ENCODE results near the gene AHNAK2. TPM values are rescaled to one million over a fixed set of nuclear protein-coding genes. Genes with fewer than 3 reads are reported as not detected.
"Not testable (repeated sequence)": the region's sequence is repeated elsewhere in the genome, so short reads cannot be mapped to it uniquely, and the experiment has no call there.

Gene AHNAK2
- total RNA-seq, 1 donor from 2014 or later = 11.5 TPM

DNA sequence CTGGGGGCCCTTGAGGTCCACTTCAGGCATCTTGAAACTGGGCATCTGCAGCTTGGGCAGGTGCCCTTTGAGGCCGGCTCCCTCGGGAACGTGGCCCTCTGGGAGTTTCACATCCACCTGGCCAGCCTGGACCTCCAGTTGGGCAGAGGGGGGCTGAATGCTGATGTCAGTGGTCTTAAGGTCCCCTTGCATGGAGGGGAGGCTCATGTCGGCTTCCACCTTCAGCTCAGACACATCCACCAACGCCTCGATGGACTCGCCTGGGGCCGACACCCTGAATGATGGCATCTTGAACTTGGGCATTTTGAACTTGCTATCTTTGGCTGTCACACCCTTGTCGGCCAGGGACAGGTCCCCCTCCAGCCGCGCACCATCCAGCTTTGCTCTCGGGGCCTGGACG lies 31.0 kb downstream of the AHNAK2 start:
- not testable (repeated sequence) for H3K9me3 ChIP-seq (ENCODE audit: control insufficient read depth in 3 of 3, low read length in 3 of 3); H3K4me1 ChIP-seq (ENCODE audit: control insufficient read depth in 3 of 3, insufficient read depth in 3 of 3, low read length in 3 of 3); H3K4me3 ChIP-seq (ENCODE audit: low read length in 3 of 3); H3K27ac ChIP-seq (ENCODE audit: low read depth, low read length); H3K9ac ChIP-seq (ENCODE audit: low read depth in 1 of 3, low read length in 3 of 3); H3K36me3 ChIP-seq (ENCODE audit: control insufficient read depth in 3 of 3, insufficient read depth in 3 of 3, low read length in 3 of 3); H3K27me3 ChIP-seq (ENCODE audit: control insufficient read depth in 3 of 3, insufficient read depth in 3 of 3, low read length in 3 of 3)

DNA sequence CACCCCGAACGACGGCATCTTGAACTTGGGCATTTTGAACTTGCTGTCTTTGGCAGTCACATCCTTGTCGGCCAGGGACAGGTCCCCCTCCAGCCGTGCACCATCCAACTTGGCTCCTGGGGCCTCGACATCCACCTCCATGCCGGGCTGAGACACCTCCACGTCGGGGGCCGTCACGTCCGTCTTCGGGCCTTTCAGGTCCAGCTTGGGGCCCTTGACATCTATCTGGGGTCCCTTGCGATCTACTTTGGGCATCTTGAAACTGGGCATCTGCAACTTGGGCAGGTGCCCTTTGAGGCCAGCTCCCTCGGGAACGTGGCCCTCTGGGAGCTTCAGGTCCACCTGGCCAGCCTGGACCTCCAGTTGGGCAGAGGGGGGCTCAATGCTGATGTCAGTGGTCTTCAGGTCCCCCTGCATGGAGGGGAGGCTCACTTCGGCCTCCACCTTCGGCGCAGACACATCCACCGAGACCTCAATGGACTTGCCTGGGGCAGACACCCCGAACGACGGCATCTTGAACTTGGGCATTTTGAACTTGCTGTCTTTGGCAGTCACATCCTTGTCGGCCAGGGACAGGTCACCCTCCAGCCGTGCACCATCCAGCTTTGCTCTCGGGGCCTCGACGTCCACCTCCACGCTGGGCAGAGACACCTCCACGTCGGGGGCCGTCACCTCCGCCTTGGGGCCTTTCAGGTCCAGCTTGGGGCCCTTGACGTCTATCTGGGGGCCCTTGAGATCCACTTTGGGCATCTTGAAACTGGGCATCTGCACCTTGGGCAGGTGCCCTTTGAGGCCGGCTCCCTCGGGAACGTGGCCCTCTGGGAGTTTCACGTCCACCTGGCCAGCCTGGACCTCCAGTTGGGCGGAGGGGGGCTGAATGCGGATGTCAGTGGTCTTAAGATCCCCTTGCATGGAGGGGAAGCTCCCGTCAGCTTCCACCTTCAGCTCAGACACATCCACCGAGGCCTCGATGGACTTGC lies 31.9 kb downstream of the AHNAK2 start:
- H3K9me3 ChIP-seq (ENCODE audit: control insufficient read depth in 3 of 3, low read length in 3 of 3); H3K27ac ChIP-seq (ENCODE audit: low read depth, low read length); H3K27me3 ChIP-seq (ENCODE audit: control insufficient read depth in 3 of 3, insufficient read depth in 3 of 3, low read length in 3 of 3); H3K4me1 ChIP-seq (ENCODE audit: control insufficient read depth in 3 of 3, insufficient read depth in 3 of 3, low read length in 3 of 3); H3K4me3 ChIP-seq (ENCODE audit: low read length in 3 of 3); H3K9ac ChIP-seq (ENCODE audit: low read depth in 1 of 3, low read length in 3 of 3); H3K36me3 ChIP-seq (ENCODE audit: control insufficient read depth in 3 of 3, insufficient read depth in 3 of 3, low read length in 3 of 3): not testable (repeated sequence)

DNA sequence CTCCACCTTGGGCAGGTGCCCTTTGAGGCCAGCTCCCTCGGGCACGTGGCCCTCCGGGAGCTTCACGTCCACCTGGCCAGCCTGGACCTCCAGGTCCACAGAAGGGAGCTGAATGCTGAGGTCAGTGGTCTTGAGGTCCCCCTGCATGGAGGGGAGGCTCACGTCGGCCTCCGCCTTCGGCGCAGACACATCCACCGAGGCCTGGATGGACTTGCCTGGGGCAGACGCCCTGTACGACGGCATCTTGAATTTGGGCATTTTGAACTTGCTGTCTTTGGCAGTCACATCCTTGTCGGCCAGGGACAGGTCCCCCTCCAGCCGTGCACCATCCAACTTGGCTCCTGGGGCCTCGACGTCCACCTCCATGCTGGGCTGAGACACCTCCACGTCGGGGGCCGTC lies 32.9 kb downstream of the AHNAK2 start:
- H3K27me3 ChIP-seq (ENCODE audit: control insufficient read depth in 3 of 3, insufficient read depth in 3 of 3, low read length in 3 of 3); H3K27ac ChIP-seq (ENCODE audit: low read depth, low read length); H3K36me3 ChIP-seq (ENCODE audit: control insufficient read depth in 3 of 3, insufficient read depth in 3 of 3, low read length in 3 of 3); H3K9me3 ChIP-seq (ENCODE audit: control insufficient read depth in 3 of 3, low read length in 3 of 3); H3K4me3 ChIP-seq (ENCODE audit: low read length in 3 of 3); H3K4me1 ChIP-seq (ENCODE audit: control insufficient read depth in 3 of 3, insufficient read depth in 3 of 3, low read length in 3 of 3); H3K9ac ChIP-seq (ENCODE audit: low read depth in 1 of 3, low read length in 3 of 3): not testable (repeated sequence)

DNA sequence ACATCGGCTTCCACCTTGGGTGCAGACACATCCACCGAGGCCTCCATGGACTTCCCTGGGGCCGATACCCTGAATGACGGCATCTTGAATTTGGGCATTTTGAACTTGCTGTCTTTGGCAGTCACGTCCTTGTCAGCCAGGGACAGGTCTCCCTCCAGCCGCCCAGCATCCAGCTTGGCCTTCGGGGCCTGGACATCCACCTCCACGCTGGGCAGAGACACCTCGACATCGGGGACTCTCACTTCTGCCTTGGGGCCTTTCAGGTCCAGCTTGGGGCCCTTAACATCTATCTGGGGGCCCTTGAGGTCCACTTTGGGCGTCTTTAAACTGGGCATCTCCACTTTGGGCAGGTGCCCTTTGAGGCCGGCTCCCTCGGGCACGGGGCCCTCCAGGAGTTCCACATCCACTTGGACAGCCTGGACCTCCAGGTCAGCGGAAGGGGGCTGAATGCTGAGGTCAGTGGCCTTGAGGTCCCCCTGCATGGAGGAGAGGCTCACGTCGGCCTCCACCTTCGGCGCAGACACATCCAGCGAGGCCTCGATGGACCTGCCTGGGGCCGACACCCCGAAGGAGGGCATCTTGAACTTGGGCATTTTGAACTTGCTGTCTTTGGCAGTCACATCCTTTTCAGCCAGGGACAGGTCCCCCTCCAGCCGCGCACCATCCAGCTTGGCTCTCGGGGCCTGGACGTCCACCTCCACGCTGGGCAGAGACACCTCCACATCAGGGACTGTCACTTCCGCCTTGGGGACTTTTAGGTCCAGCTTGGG lies 33.6 kb downstream of the AHNAK2 start:
- not testable (repeated sequence) for H3K4me3 ChIP-seq (ENCODE audit: low read length in 3 of 3); H3K27me3 ChIP-seq (ENCODE audit: control insufficient read depth in 3 of 3, insufficient read depth in 3 of 3, low read length in 3 of 3); H3K27ac ChIP-seq (ENCODE audit: low read depth, low read length); H3K4me1 ChIP-seq (ENCODE audit: control insufficient read depth in 3 of 3, insufficient read depth in 3 of 3, low read length in 3 of 3); H3K9ac ChIP-seq (ENCODE audit: low read depth in 1 of 3, low read length in 3 of 3); H3K36me3 ChIP-seq (ENCODE audit: control insufficient read depth in 3 of 3, insufficient read depth in 3 of 3, low read length in 3 of 3); H3K9me3 ChIP-seq (ENCODE audit: control insufficient read depth in 3 of 3, low read length in 3 of 3)

DNA sequence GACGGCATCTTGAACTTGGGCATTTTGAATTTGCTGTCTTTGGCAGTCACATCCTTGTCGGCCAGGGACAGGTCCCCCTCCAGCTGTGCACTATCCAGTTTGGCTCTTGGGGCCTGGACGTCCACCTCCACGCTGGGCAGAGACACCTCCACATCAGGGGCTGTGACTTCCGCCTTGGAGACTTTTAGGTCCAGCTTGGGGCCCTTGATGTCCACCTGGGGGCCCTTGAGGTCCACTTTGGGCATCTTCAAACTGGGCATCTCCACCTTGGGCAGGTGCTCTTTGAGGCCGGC lies 34.2 kb downstream of the AHNAK2 start:
- peaks cover 9 to 15% (median 13%) of the 10 kb centered on the region in 3 donors for H3K27me3 ChIP-seq (ENCODE audit: control insufficient read depth in 3 of 3, insufficient read depth in 3 of 3, low read length in 3 of 3)
- H3K4me1 ChIP-seq (ENCODE audit: control insufficient read depth in 3 of 3, insufficient read depth in 3 of 3, low read length in 3 of 3); H3K27ac ChIP-seq (ENCODE audit: low read depth, low read length); H3K4me3 ChIP-seq (ENCODE audit: low read length in 3 of 3); H3K36me3 ChIP-seq (ENCODE audit: control insufficient read depth in 3 of 3, insufficient read depth in 3 of 3, low read length in 3 of 3); H3K9me3 ChIP-seq (ENCODE audit: control insufficient read depth in 3 of 3, low read length in 3 of 3); H3K9ac ChIP-seq (ENCODE audit: low read depth in 1 of 3, low read length in 3 of 3): not testable (repeated sequence)

DNA sequence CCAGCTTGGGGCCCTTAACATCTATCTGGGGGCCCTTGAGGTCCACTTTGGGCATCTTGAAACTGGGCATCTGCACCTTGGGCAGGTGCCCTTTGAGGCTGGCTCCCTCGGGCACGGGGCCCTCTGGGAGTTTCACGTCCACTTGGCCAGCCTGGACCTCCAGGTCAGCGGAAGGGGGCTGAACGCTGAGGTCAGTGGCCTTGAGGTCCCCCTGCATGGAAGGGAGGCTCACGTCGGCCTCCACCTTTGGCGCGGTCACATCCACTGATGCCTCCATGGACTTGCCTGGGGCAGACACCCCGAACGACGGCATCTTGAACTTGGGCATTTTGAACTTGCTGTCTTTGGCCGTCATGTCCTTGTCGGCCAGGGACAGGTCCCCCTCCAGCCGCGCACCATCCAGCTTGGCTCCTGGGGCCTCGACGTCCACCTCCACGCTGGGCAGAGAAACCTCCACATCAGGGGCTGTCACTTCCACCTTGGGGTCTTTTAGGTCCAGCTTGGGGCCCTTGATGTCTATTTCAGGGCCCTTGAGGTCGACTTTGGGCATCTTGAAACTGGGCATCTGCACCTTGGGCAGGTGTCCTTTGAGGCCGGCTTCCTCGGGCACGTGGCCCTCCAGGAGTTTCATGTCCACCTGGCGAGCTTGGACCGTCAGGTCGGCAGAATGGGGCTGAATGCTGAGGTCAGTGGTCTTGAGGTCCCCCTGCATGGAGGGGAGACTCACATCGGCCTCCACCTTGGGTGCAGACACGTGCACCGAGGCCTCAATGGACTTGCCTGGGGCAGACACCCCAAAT lies 34.8 kb downstream of the AHNAK2 start:
- H3K27ac ChIP-seq (ENCODE audit: low read depth, low read length); H3K36me3 ChIP-seq (ENCODE audit: control insufficient read depth in 3 of 3, insufficient read depth in 3 of 3, low read length in 3 of 3); H3K4me3 ChIP-seq (ENCODE audit: low read length in 3 of 3); H3K4me1 ChIP-seq (ENCODE audit: control insufficient read depth in 3 of 3, insufficient read depth in 3 of 3, low read length in 3 of 3); H3K9ac ChIP-seq (ENCODE audit: low read depth in 1 of 3, low read length in 3 of 3); H3K9me3 ChIP-seq (ENCODE audit: control insufficient read depth in 3 of 3, low read length in 3 of 3): not testable (repeated sequence)
- peaks cover 9 to 19% (median 13%) of the 10 kb centered on the region in 3 donors for H3K27me3 ChIP-seq (ENCODE audit: control insufficient read depth in 3 of 3, insufficient read depth in 3 of 3, low read length in 3 of 3)

DNA sequence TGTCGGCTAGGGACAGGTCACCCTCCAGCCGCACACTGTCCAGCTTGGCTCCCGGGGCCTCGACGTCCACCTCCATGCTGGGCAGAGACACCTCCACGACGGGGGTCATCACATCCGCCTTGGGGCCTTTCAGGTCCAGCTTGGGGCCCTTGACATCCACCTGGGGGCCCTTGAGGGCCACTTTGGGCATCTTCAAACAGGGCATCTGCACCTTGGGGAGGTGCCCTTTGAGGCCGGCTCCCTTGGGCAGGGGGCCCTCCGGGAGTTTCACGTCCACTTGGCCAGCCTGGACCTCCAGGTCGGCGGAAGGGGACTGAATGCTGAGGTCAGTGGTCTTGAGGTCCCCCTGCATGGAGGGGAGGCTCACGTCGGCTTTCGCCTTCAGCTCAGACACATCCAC lies 35.6 kb downstream of the AHNAK2 start:
- Histone ChIP-seq H3K36me3 (ENCODE audit: control insufficient read depth in 3 of 3, insufficient read depth in 3 of 3, low read length in 3 of 3) (peaks cover 0 to 4% (median 0%) of the 10 kb centered on the region in 3 donors), H3K9me3 (ENCODE audit: control insufficient read depth in 3 of 3, low read length in 3 of 3) (no peaks in the 10 kb centered on the region), H3K27me3 (ENCODE audit: control insufficient read depth in 3 of 3, insufficient read depth in 3 of 3, low read length in 3 of 3) (peaks cover 9 to 21% (median 16%) of the 10 kb centered on the region in 3 donors), H3K27ac (ENCODE audit: low read depth, low read length) (no peak overlapping the region), H3K9ac (ENCODE audit: low read depth in 1 of 3, low read length in 3 of 3) (no peak overlapping the region), H3K4me1 (ENCODE audit: control insufficient read depth in 3 of 3, insufficient read depth in 3 of 3, low read length in 3 of 3) (no peaks in the 10 kb centered on the region), H3K4me3 (ENCODE audit: low read length in 3 of 3) (no peak overlapping the region)

DNA sequence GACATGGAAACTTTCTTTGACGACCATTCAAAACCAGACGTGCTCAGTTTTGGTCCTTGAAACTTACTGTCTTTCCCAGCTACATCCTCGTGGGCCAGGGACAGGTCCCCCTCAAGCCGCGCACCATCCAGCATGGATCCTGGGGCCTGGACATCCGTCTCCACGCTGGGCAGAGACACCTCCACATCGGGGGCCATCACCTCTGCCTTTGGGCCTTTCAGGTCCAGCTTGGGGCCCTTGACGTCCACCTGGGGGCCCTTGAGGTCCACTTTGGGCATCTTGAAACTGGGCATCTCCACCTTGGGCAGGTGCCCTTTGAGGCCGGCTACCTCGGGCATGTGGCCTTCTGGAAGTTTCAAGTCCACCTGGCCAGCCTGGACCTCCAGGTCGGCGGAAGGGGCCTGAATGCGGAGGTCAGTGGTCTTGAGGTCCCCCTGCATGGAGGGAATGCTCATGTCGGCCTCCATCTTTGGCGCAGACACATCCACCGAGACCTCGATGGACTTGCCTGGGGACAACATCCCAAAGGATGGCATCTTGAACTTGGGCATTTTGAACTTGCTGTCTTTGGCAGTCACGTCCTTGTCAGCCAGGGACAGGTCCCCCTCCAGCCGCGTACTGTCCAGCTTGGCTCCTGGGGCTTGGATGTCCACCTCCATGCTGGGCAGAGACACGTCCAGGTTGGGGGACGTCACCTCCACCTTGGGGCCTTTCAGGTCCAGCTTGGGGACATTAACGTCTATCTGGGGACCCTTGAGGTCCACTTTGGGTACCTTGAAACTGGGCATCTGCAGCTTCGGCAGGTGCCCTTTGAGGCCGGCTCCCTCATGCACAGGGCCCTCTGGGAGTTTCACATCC lies 36.4 kb downstream of the AHNAK2 start:
- Histone ChIP-seq H3K9ac (ENCODE audit: low read depth in 1 of 3, low read length in 3 of 3) (no peak overlapping the region), H3K36me3 (ENCODE audit: control insufficient read depth in 3 of 3, insufficient read depth in 3 of 3, low read length in 3 of 3) (peaks cover 0 to 4% (median 0%) of the 10 kb centered on the region in 3 donors), H3K4me1 (ENCODE audit: control insufficient read depth in 3 of 3, insufficient read depth in 3 of 3, low read length in 3 of 3) (no peaks in the 10 kb centered on the region), H3K4me3 (ENCODE audit: low read length in 3 of 3) (no peak overlapping the region), H3K9me3 (ENCODE audit: control insufficient read depth in 3 of 3, low read length in 3 of 3) (no peaks in the 10 kb centered on the region), H3K27me3 (ENCODE audit: control insufficient read depth in 3 of 3, insufficient read depth in 3 of 3, low read length in 3 of 3) (peaks cover 9 to 23% (median 21%) of the 10 kb centered on the region in 3 donors), H3K27ac (ENCODE audit: low read depth, low read length) (no peak overlapping the region)

DNA sequence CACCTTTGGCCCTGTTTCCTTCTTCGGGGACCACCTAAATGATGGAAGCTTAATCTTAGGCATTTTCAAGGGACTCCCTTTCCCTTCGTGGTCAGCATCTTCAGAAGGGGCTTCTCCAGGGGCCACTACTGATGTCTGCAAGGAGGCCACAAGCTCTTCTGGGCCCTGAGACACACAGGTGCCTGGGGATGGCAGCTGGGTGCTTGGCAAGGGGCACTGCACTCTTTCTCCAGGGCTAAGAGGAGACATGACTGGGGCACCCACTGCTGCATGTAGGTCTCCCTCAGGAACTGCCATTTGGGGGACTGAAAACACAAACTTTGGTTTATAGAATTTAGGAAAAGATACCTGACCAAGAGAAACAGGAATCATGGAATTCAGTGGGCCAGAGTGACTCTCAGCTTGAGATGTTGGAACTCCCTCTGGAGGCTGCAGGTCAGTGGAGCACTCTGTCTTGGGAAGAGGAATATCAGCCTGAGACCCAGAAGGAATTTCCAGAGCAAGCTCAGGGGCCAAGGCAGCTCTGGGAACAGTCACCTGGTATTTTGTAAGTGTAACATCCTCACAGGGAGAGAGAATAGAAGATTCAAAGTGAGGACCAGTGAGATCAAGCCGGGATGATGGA lies 37.5 kb downstream of the AHNAK2 start:
- peaks cover 0 to 4% (median 0%) of the 10 kb centered on the region in 3 donors for H3K36me3 ChIP-seq (ENCODE audit: control insufficient read depth in 3 of 3, insufficient read depth in 3 of 3, low read length in 3 of 3)
- no peak overlapping the region for H3K4me3 ChIP-seq (ENCODE audit: low read length in 3 of 3)
- no peak overlapping the region for H3K27ac ChIP-seq (ENCODE audit: low read depth, low read length)
- H3K4me1 ChIP-seq (ENCODE audit: control insufficient read depth in 3 of 3, insufficient read depth in 3 of 3, low read length in 3 of 3) = no peaks in the 10 kb centered on the region
- peaks cover 14 to 24% (median 23%) of the 10 kb centered on the region in 3 donors for H3K27me3 ChIP-seq (ENCODE audit: control insufficient read depth in 3 of 3, insufficient read depth in 3 of 3, low read length in 3 of 3)
- H3K9me3 ChIP-seq (ENCODE audit: control insufficient read depth in 3 of 3, low read length in 3 of 3) = no peaks in the 10 kb centered on the region
- no peak overlapping the region for H3K9ac ChIP-seq (ENCODE audit: low read depth in 1 of 3, low read length in 3 of 3)

Measured in skeletal muscle tissue (tissue), 4 donors.